ENCODE results near the gene ADAMTS2. TPM values are rescaled to one million over a fixed set of nuclear protein-coding genes. Genes with fewer than 3 reads are reported as not detected.
"Not testable (repeated sequence)": the region's sequence is repeated elsewhere in the genome, so short reads cannot be mapped to it uniquely, and the experiment has no call there.

ADAMTS2 gene
- total RNA-seq, 1 donor from 2014 or later = not detected

DNA sequence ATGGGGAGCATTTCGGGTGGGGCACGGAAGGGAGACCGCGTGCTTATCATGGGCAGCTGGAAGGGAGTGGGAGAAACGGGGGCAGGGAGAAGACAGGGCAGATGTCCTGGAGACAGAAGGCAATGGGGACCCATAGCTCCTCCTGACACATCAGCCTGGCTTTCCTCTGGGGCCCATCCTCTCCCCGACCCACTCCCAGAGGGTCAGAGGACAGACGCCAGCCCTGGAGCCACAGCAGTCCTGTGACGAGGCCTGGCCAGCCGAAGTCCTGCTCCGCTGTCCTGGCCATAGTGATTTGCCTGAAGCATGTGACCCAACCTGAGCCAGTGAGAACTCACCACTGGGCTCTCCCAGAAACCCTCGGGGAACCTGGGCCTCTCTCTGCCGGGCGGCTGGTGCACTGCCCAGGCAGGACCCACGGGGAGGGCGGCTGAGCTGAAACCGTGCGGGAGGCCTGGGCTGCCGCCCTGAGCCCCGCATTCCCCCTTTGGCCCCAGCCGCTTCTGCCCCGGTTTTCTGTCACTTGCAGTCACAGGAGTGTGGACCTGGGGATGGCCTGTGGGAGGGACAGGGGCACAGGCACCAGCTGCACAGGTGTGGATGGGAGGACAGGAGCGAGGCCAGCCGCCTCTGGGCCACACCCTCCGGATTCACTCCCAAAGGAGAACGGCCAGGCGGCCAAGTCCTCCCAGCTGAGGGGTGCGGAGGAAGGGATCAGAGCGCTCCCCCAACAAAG, 19.8 kb downstream of the ADAMTS2 start:
- Mint-ChIP-seq H3K4me3 (no peak overlapping the region), H3K36me3 (ENCODE audit: low read depth) (no peaks in the 10 kb centered on the region), H3K27ac (no peak overlapping the region), H3K9me3 (no peaks in the 10 kb centered on the region), H3K27me3 (peaks cover 11% of the 10 kb centered on the region), H3K4me1 (no peaks in the 10 kb centered on the region)
- no peak for TF ChIP-seq CTCF (IDR thresholded peaks at IDR 0.05)
- ChIA-PET CTCF (no interaction called here), POLR2A (no interaction called here)
- no peak for DNase-seq
- intact Hi-C loops (cut with micrococcal nuclease) = no loop called here
- ATAC-seq (ENCODE audit: low read depth) = no peak

- no peak overlapping the region for H3K4me3 Mint-ChIP-seq
- no peak overlapping the region for H3K27ac Mint-ChIP-seq
- ChIA-PET CTCF (no interaction called here), POLR2A (no interaction called here)
- no peaks in the 10 kb centered on the region for H3K9me3 Mint-ChIP-seq
- H3K4me1 Mint-ChIP-seq = no peaks in the 10 kb centered on the region
- DNase-seq (no peak), ATAC-seq (ENCODE audit: low read depth) (no peak)
- no peaks in the 10 kb centered on the region for H3K36me3 Mint-ChIP-seq (ENCODE audit: low read depth)
- intact Hi-C loops (cut with micrococcal nuclease) = no loop called here
- no peak for TF ChIP-seq CTCF (IDR thresholded peaks at IDR 0.05)
- peaks cover 10% of the 10 kb centered on the region for H3K27me3 Mint-ChIP-seq
Measured at GRCh38 chr5:179324760-179325295, 20.4 kb downstream of the ADAMTS2 start.

GRCh38 chr5:179324316-179324715, 20.9 kb downstream of the ADAMTS2 start:
- H3K4me1 Mint-ChIP-seq; H3K9me3 Mint-ChIP-seq; CTCF ChIA-PET; DNase-seq; H3K36me3 Mint-ChIP-seq (ENCODE audit: low read depth); H3K27ac Mint-ChIP-seq; POLR2A ChIA-PET; intact Hi-C loops (cut with micrococcal nuclease); H3K4me3 Mint-ChIP-seq; ATAC-seq (ENCODE audit: low read depth): not testable (repeated sequence)
- H3K27me3 Mint-ChIP-seq = peaks cover 10% of the 10 kb centered on the region

- Mint-ChIP-seq H3K4me3 (no peak overlapping the region), H3K27ac (no peak overlapping the region), H3K36me3 (ENCODE audit: low read depth) (no peaks in the 10 kb centered on the region), H3K4me1 (no peaks in the 10 kb centered on the region), H3K9me3 (no peaks in the 10 kb centered on the region), H3K27me3 (peaks cover 10% of the 10 kb centered on the region)
- POLR2A ChIA-PET = no interaction called here
- TF ChIP-seq CTCF (IDR thresholded peaks at IDR 0.05) = no peak
- intact Hi-C loops (cut with micrococcal nuclease) = no loop called here
- ATAC-seq (ENCODE audit: low read depth) = no peak
- DNase-seq = no peak
- CTCF ChIA-PET = no interaction called here
Measured at GRCh38 chr5:179323026-179323870, 22.0 kb downstream of the ADAMTS2 start.

- intact Hi-C loops (cut with micrococcal nuclease) = no loop called here
Measured at GRCh38 chr5:179322071-179323025, 22.9 kb downstream of the ADAMTS2 start.

More at GRCh38 chr5:179322071-179323025, 22.9 kb downstream of the ADAMTS2 start:
- POLR2A ChIA-PET = no interaction called here
- no peak for TF ChIP-seq CTCF (IDR thresholded peaks at IDR 0.05)
- no peak for ATAC-seq (ENCODE audit: low read depth)
- H3K27ac Mint-ChIP-seq = no peak overlapping the region
- DNase-seq = no peak
- peaks cover 8% of the 10 kb centered on the region for H3K27me3 Mint-ChIP-seq
- H3K36me3 Mint-ChIP-seq (ENCODE audit: low read depth) = no peaks in the 10 kb centered on the region
- CTCF ChIA-PET = no interaction called here
- no peaks in the 10 kb centered on the region for H3K9me3 Mint-ChIP-seq
- H3K4me3 Mint-ChIP-seq = no peak overlapping the region
- no peaks in the 10 kb centered on the region for H3K4me1 Mint-ChIP-seq

Data from activated B cell treated with CpG ODN at 0.5 μM for 24 hours (primary cell).